Stimulated activated CD4-positive, alpha-beta T cell treated with anti-CD3 and anti-CD28 coated beads, Interleukin-12 subunit alpha, Interleukin-12 subunit beta, amount 100 ng/mL, for 4 hours (primary cell): ENCODE data around the gene SMIM10L2A.
"Not testable (repeated sequence)": the region's sequence is repeated elsewhere in the genome, so short reads cannot be mapped to it uniquely, and the experiment has no call there.

ENCODE experiments used
- DNase-seq: peaks from one replicate; pipeline ENCODE4 v3.0.0-alpha.2; 2020

SMIM10L2A gene

GRCh38 chrX:135461756-135462155, 40.0 kb downstream of the SMIM10L2A start:
- not testable (repeated sequence) for DNase-seq

GRCh38 chrX:135463937-135464336, 42.2 kb downstream of the SMIM10L2A start:
- no peak for DNase-seq

DNA sequence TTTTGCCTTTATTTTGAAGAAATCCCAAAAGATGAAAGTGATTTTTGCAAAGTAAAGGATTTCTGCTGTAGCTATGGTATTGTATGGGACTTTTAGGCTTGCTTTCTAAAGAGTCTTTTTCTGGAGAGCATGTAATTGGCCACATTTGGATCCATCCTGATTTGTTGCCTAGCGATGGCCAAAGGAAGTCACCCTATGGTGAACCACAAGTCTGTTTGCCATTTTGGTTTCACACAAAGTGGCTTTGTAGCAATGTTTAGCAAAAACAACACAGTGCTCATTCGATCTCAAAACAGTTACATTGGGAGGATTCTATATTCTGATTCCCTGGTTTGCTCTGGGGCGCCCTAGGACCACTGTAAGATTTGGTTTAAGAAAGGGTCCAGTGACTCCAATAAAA, 54.6 kb downstream of the SMIM10L2A start:
- no peak for DNase-seq

DNA sequence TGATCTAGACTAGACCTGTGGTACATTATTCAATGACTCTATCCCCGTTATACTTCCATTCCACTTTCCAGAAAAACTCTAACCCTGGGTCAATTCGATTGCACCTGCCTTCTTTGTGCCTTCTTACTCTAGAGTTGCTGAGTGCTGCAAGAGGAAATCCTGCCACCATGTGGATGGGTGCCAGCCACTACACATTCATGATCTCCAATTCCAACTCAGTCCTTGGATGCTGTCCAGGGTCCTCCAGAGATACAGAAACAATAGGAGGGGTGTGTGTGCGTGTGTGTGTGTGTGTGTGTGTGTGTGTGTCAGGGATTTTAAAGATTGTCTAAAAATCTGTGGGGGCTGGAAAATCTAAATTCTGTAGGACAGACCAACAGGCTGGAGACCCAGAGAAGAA, 55.8 kb downstream of the SMIM10L2A start:
- DNase-seq: peak; percentile 6
